Upper lobe of right lung (tissue), 1 donor: ENCODE data around the gene C19orf67. TPM values are rescaled to one million over a fixed set of nuclear protein-coding genes. Genes with fewer than 3 reads are reported as not detected.

ENCODE experiments used
- total RNA-seq: library from RNA; stranded (reverse); fragmentation: NEBNext Ultra II Directional; extraction: Animal tissue kit (Norgen Biotek cat#: 25700); gene quantifications from one replicate; pipeline ENCODE4 v1.2.1, GENCODE V29; 2021
- donor health status: DM: no; HTN: yes; CAD: no; lungs with severe emphysema.

The C19orf67 gene
- total RNA-seq, 1 donor from 2014 or later: not detected

Other genes starting within 250 kb of the C19orf67 start
- not detected for gene NANOS3, start 208.6 kb downstream of the C19orf67 start, total RNA-seq
- 2.0 TPM for gene BRME1, start 179.7 kb downstream of the C19orf67 start, total RNA-seq
- gene CC2D1A, start 179.6 kb downstream of the C19orf67 start, total RNA-seq: 28.9 TPM
- 2.8 TPM for gene PODNL1, start 147.4 kb downstream of the C19orf67 start, total RNA-seq
- 35.1 TPM for gene DCAF15, start 133.3 kb downstream of the C19orf67 start, total RNA-seq
- 17.8 TPM for gene RFX1, start 79.5 kb downstream of the C19orf67 start, total RNA-seq
- gene RLN3, start 57.6 kb downstream of the C19orf67 start, total RNA-seq: not detected
- 16.2 TPM for gene IL27RA, start 54.0 kb downstream of the C19orf67 start, total RNA-seq
- gene PALM3, start 23.7 kb downstream of the C19orf67 start, total RNA-seq: 10.0 TPM
- gene MISP3, start 13.0 kb downstream of the C19orf67 start, total RNA-seq: 6.7 TPM
- gene SAMD1, start 5.0 kb upstream of the C19orf67 start, total RNA-seq: 45.9 TPM
- 85.7 TPM for gene PRKACA, start 32.0 kb upstream of the C19orf67 start, total RNA-seq
- gene ASF1B, start 50.8 kb upstream of the C19orf67 start, total RNA-seq: 1.9 TPM
- 26.3 TPM for gene ADGRL1, start 120.4 kb upstream of the C19orf67 start, total RNA-seq